Neural crest cell (in vitro differentiated cells): ENCODE results near the gene MYADM. TPM values are rescaled to one million over a fixed set of nuclear protein-coding genes. Genes with fewer than 3 reads are reported as not detected.
A peak's percentile ranks its signal among the peaks of the same experiment; 100 is the strongest.

ENCODE experiments used
- DNase-seq: peaks from one replicate; pipeline ENCODE4 v3.0.0; 2021; ENCODE audit warnings: low read depth, mixed read lengths, low spot score
- H3K27ac Mint-ChIP-seq: one replicate; pipeline ENCODE4 v1.8.0; 2021; ENCODE audit warnings: mild to moderate bottlenecking, mixed read lengths; ENCODE audit not compliant: unreplicated experiment
- H3K27me3 Mint-ChIP-seq: 2 replicates; pipeline ENCODE4 v1.8.0; 2021; ENCODE audit warnings: low read depth, mild to moderate bottlenecking, mixed read lengths
- H3K36me3 Mint-ChIP-seq: 2 replicates; pipeline ENCODE4 v1.8.0; 2021; ENCODE audit warnings: low read depth, mild to moderate bottlenecking, mixed read lengths
- H3K4me1 Mint-ChIP-seq: 2 replicates; pipeline ENCODE4 v1.8.0; 2021; ENCODE audit warnings: mixed read lengths
- H3K4me3 Mint-ChIP-seq: one replicate; pipeline ENCODE4 v1.8.0; 2021; ENCODE audit warnings: mild to moderate bottlenecking, mixed read lengths
- H3K9me3 Mint-ChIP-seq: 2 replicates; pipeline ENCODE4 v1.8.0; 2021; ENCODE audit warnings: mixed read lengths
- CTCF ChIP-seq: fragments of 200-600 bp; sonication (generic); conservative IDR thresholded peaks from 2 replicates; pipeline ENCODE4 v1.5.0; 2021; ENCODE audit warnings: antibody characterized with exemption, mild to moderate bottlenecking
- total RNA-seq: library from RNA; stranded (reverse); gene quantifications from 2 replicates; pipeline ENCODE4 v1.2.1, GENCODE V29; 2021

MYADM gene
- total RNA-seq, 1 donor from 2014 or later, result 19.1 TPM

GRCh38 chr19:53885036-53885435 is 17.4 kb downstream of the MYADM start:
- TF ChIP-seq CTCF, result no peak
- Mint-ChIP-seq H3K27me3 (peaks cover 52% of the 10 kb centered on the region), H3K9me3 (no peaks in the 10 kb centered on the region), H3K36me3 (no peaks in the 10 kb centered on the region), H3K4me3 (no peak overlapping the region), H3K27ac (no peak overlapping the region), H3K4me1 (peaks cover 13% of the 10 kb centered on the region)
- no peak for DNase-seq

DNA sequence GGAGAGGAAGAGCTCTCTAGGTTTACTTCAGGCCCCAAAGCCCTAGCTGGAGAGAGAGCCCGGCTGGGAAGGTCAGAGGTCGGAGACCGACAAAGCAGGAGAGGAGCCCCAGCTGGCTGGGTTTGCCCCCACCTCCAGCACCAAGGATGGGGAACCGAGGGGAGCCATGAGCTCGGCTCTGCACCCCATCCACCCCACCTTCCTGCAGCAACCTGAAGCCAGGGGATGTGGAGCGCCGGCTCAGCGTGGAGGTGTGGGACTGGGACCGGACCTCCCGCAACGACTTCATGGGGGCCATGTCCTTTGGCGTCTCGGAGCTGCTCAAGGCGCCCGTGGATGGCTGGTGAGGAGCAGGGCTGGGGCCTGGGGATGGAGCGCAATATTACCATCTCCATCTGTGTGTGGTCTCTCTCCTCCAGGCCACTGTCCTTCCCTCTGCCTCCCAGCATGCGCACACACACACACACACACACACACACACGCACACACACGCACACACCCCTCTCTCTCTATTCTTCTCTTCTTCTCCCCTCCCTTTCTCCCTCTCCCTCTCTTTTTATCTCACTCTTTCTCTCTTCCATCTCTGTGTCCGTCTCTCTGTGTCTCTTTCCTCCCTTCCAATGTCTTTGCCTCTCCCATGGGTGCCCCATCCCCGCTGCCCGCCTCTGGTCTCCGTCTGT is 24.8 kb downstream of the MYADM start:
- no peak for TF ChIP-seq CTCF
- H3K27ac Mint-ChIP-seq, result no peak overlapping the region
- no peak for DNase-seq
- no peaks in the 10 kb centered on the region for H3K36me3 Mint-ChIP-seq
- peaks cover 26% of the 10 kb centered on the region for H3K4me1 Mint-ChIP-seq
- peak overlapping the region; percentile 74 for H3K4me3 Mint-ChIP-seq
- no peaks in the 10 kb centered on the region for H3K9me3 Mint-ChIP-seq
- peaks cover 58% of the 10 kb centered on the region for H3K27me3 Mint-ChIP-seq

DNA sequence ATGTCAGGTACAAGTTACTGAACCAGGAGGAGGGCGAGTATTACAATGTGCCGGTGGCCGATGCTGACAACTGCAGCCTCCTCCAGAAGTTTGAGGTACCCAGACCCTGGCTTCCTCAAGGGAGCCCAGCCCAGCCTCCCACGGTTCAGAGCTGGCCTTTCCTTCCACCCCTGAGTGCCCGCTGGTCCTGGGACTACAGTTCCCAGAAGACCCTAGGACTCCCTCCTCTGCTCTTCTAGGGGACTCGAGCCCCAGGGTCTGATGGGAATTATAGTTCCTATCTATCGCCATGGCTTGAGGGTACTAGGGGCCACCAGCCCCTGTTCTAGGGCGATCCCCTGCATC is 25.3 kb downstream of the MYADM start:
- no peak overlapping the region for H3K27ac Mint-ChIP-seq
- peaks cover 24% of the 10 kb centered on the region for H3K4me1 Mint-ChIP-seq
- peak overlapping the region; percentile 74 for H3K4me3 Mint-ChIP-seq
- H3K9me3 Mint-ChIP-seq, result no peaks in the 10 kb centered on the region
- no peak for TF ChIP-seq CTCF
- no peaks in the 10 kb centered on the region for H3K36me3 Mint-ChIP-seq
- DNase-seq, result no peak
- peaks cover 60% of the 10 kb centered on the region for H3K27me3 Mint-ChIP-seq

- H3K36me3 Mint-ChIP-seq, result no peaks in the 10 kb centered on the region
- H3K4me3 Mint-ChIP-seq, result no peak overlapping the region
- H3K27me3 Mint-ChIP-seq, result peaks cover 68% of the 10 kb centered on the region
- peaks cover 23% of the 10 kb centered on the region for H3K4me1 Mint-ChIP-seq
- DNase-seq, result no peak
- H3K27ac Mint-ChIP-seq, result no peak overlapping the region
- no peaks in the 10 kb centered on the region for H3K9me3 Mint-ChIP-seq
- TF ChIP-seq CTCF, result no peak
These were observed 27.0 kb downstream of the MYADM start for GRCh38 chr19:53894707-53895106.

DNA sequence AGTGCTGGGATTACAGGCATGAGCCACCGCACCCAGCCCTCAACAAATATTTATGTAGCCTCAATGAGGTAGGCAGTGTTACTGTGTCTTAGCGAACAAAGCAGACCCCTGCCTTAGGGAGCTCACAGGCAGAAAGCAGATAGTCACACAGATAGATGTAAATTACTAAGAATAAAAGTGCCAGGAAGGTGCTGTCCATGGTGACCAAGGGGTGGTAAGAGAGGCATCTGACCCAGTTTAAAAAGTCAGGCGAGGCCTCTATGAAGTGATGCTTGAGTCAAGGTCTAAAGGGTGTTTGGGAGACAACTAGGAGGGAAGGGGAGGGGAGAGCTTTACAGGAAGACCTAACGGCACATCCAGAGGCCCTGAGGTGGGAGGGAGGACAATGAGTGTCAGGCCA is 29.0 kb downstream of the MYADM start:
- H3K9me3 Mint-ChIP-seq, result no peaks in the 10 kb centered on the region
- no peak for TF ChIP-seq CTCF
- H3K27ac Mint-ChIP-seq, result no peak overlapping the region

GRCh38 chr19:53897459-53897858 is 29.8 kb downstream of the MYADM start:
- H3K27ac Mint-ChIP-seq, result no peak overlapping the region
- H3K4me3 Mint-ChIP-seq, result peak overlapping the region; percentile 10
- no peak for TF ChIP-seq CTCF
- peaks cover 16% of the 10 kb centered on the region for H3K4me1 Mint-ChIP-seq
- H3K36me3 Mint-ChIP-seq, result no peaks in the 10 kb centered on the region
- no peaks in the 10 kb centered on the region for H3K9me3 Mint-ChIP-seq
- peaks cover 75% of the 10 kb centered on the region for H3K27me3 Mint-ChIP-seq
- no peak for DNase-seq

More for the DNA sequence above, 29.0 kb downstream of the MYADM start:
- Mint-ChIP-seq H3K36me3 (no peaks in the 10 kb centered on the region), H3K27me3 (peaks cover 73% of the 10 kb centered on the region), H3K4me1 (peaks cover 21% of the 10 kb centered on the region), H3K4me3 (peak overlapping the region; percentile 10)
- DNase-seq, result no peak
